Stomach (tissue), 4 donors: ENCODE results near the gene ZNF462.

Source experiments
- POLR2A ChIP-seq, 4 donors: fragments of 450-650 bp; IDR thresholded peaks; one replicate each; pipeline ENCODE4 v1.6.1; 2016; ENCODE audit warnings: antibody characterized with exemption in 4 of 4, control low read depth in 2 of 4, mild to moderate bottlenecking in 1 of 4, moderate library complexity in 1 of 4
- TF ChIP-seq, protein P1 (sequence below), 7 experiments: fragments of 450-650 bp in 4 of 7; fragments of 200-600 bp in 3 of 7; sonication (generic) in 3 of 7; IDR thresholded peaks; one replicate each; pipeline ENCODE4 v1.5.1; 2016 to 2019; ENCODE audit warnings: antibody characterized with exemption in 7 of 7, control low read depth in 2 of 7, mild to moderate bottlenecking in 1 of 7

DNA sequence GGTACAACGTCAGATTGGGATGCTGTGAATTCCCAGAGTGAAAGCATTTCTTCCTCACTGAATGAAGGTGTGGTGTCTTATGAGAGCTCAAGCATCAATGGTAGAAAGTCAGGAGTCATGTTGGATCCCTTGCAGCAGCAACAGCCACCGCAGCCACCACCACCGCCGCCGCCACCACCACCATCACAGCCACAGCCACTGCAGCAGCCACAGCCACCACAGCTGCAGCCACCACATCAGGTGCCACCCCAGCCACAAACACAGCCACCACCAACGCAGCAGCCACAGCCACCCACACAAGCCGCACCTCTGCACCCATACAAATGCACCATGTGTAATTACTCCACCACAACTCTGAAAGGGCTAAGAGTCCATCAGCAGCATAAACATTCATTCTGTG lies 62.4 kb downstream of the ZNF462 start:
- TF ChIP-seq, protein P1, sequence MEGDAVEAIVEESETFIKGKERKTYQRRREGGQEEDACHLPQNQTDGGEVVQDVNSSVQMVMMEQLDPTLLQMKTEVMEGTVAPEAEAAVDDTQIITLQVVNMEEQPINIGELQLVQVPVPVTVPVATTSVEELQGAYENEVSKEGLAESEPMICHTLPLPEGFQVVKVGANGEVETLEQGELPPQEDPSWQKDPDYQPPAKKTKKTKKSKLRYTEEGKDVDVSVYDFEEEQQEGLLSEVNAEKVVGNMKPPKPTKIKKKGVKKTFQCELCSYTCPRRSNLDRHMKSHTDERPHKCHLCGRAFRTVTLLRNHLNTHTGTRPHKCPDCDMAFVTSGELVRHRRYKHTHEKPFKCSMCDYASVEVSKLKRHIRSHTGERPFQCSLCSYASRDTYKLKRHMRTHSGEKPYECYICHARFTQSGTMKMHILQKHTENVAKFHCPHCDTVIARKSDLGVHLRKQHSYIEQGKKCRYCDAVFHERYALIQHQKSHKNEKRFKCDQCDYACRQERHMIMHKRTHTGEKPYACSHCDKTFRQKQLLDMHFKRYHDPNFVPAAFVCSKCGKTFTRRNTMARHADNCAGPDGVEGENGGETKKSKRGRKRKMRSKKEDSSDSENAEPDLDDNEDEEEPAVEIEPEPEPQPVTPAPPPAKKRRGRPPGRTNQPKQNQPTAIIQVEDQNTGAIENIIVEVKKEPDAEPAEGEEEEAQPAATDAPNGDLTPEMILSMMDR (IDR thresholded peaks at IDR 0.05): no peak
- no peak for TF ChIP-seq POLR2A (IDR thresholded peaks at IDR 0.05)
